Activated naive CD4-positive, alpha-beta T cell treated with anti-CD3 and anti-CD28 coated beads, Interleukin-2, amount 10 ng/mL, durations not matched to agents 7 days and 5 days (primary cell): ENCODE data around the gene KBTBD8.

ENCODE experiments used
- CTCF ChIA-PET: fragments of 350-600 bp; sonication (Branson Sonifier 250); formaldehyde crosslinking; loops from one replicate; lab custom pipeline; 2021; ENCODE audit warnings: antibody characterized with exemption; lab: Charles Lee
- DNase-seq: peaks from one replicate; pipeline ENCODE4 v3.0.0-alpha.2; 2020
- H3K27ac Mint-ChIP-seq: one replicate; pipeline ENCODE4 v1.8.0; 2021; ENCODE audit warnings: mild to moderate bottlenecking, moderate library complexity, mixed read lengths
- H3K27me3 Mint-ChIP-seq: one replicate; pipeline ENCODE4 v1.8.0; 2021; ENCODE audit warnings: mild to moderate bottlenecking, mixed read lengths
- H3K36me3 Mint-ChIP-seq: one replicate; pipeline ENCODE4 v1.8.0; 2021; ENCODE audit warnings: mixed read lengths
- H3K4me1 Mint-ChIP-seq: one replicate; pipeline ENCODE4 v1.8.0; 2021; ENCODE audit warnings: mixed read lengths
- H3K4me3 Mint-ChIP-seq: one replicate; pipeline ENCODE4 v1.8.0; 2021; ENCODE audit warnings: mild to moderate bottlenecking, moderate library complexity, mixed read lengths
- H3K9me3 Mint-ChIP-seq: one replicate; pipeline ENCODE4 v1.8.0; 2021; ENCODE audit warnings: mixed read lengths

Gene KBTBD8

GRCh38 chr3:66998113-66998903, at the start of gene KBTBD8:
Gene KBTBD8 (plus strand): TSS chr3:66998307. CDS start chr3:66998356, 49 bp downstream.
- H3K27ac Mint-ChIP-seq: peak within 1 kb of the TSS; percentile 89
- DNase-seq: peak; percentile 99
- peaks cover 43% of the 10 kb centered on the region for H3K4me1 Mint-ChIP-seq
- peaks cover 16% of the 10 kb centered on the region for H3K27me3 Mint-ChIP-seq
- CTCF ChIA-PET: interaction anchor here (1.2 to 3.6 kb wide), 2 partner anchors 9 to 27 kb away, joined by 6 to 21 read pairs; no protein-coding TSS in a partner anchor
- peaks cover 5% of the 10 kb centered on the region for H3K36me3 Mint-ChIP-seq
- no peaks in the 10 kb centered on the region for H3K9me3 Mint-ChIP-seq
- peak within 1 kb of the TSS; percentile 93 for H3K4me3 Mint-ChIP-seq

GRCh38 chr3:66948838-66949237, 49.3 kb upstream of the KBTBD8 start:
- no peak overlapping the region for H3K4me3 Mint-ChIP-seq
- no peak overlapping the region for H3K27ac Mint-ChIP-seq
- H3K4me1 Mint-ChIP-seq: no peaks in the 10 kb centered on the region
- no peaks in the 10 kb centered on the region for H3K36me3 Mint-ChIP-seq
- peaks cover 3% of the 10 kb centered on the region for H3K27me3 Mint-ChIP-seq
- CTCF ChIA-PET: interaction anchor here (0.7 kb wide), 1 partner anchor 10 kb away, joined by 4 read pairs; no protein-coding TSS in a partner anchor
- DNase-seq: no peak
- H3K9me3 Mint-ChIP-seq: no peaks in the 10 kb centered on the region

- CTCF ChIA-PET: no interaction called here
- H3K27me3 Mint-ChIP-seq: peaks cover 3% of the 10 kb centered on the region
Measured at GRCh38 chr3:66949898-66950297, 48.2 kb upstream of the KBTBD8 start.

GRCh38 chr3:66952357-66952756, 45.8 kb upstream of the KBTBD8 start:
- no peak for DNase-seq
- no peak overlapping the region for H3K4me3 Mint-ChIP-seq
- CTCF ChIA-PET: no interaction called here
- H3K36me3 Mint-ChIP-seq: no peaks in the 10 kb centered on the region
- H3K4me1 Mint-ChIP-seq: no peaks in the 10 kb centered on the region
- H3K27me3 Mint-ChIP-seq: no peaks in the 10 kb centered on the region
- no peaks in the 10 kb centered on the region for H3K9me3 Mint-ChIP-seq
- H3K27ac Mint-ChIP-seq: no peak overlapping the region

More at GRCh38 chr3:66949898-66950297, 48.2 kb upstream of the KBTBD8 start:
- Mint-ChIP-seq H3K4me1 (no peaks in the 10 kb centered on the region), H3K27ac (no peak overlapping the region), H3K36me3 (no peaks in the 10 kb centered on the region), H3K4me3 (no peak overlapping the region), H3K9me3 (no peaks in the 10 kb centered on the region)
- no peak for DNase-seq

GRCh38 chr3:66953934-66954445, 44.1 kb upstream of the KBTBD8 start:
- CTCF ChIA-PET: interaction anchor here (0.5 kb wide), 1 partner anchor 457 kb away, joined by 3 read pairs; no protein-coding TSS in a partner anchor

GRCh38 chr3:66956742-66957141, 41.4 kb upstream of the KBTBD8 start:
- CTCF ChIA-PET: interaction anchor here (1.1 to 1.3 kb wide), 2 partner anchors 15 to 18 kb away, joined by 3 to 4 read pairs; no protein-coding TSS in a partner anchor
- Mint-ChIP-seq H3K27ac (no peak overlapping the region), H3K4me1 (no peaks in the 10 kb centered on the region), H3K4me3 (no peak overlapping the region), H3K36me3 (no peaks in the 10 kb centered on the region), H3K27me3 (no peaks in the 10 kb centered on the region), H3K9me3 (no peaks in the 10 kb centered on the region)
- no peak for DNase-seq

More at GRCh38 chr3:66953934-66954445, 44.1 kb upstream of the KBTBD8 start:
- no peaks in the 10 kb centered on the region for H3K27me3 Mint-ChIP-seq
- no peaks in the 10 kb centered on the region for H3K36me3 Mint-ChIP-seq
- no peaks in the 10 kb centered on the region for H3K9me3 Mint-ChIP-seq
- H3K4me1 Mint-ChIP-seq: no peaks in the 10 kb centered on the region
- no peak for DNase-seq
- no peak overlapping the region for H3K27ac Mint-ChIP-seq
- no peak overlapping the region for H3K4me3 Mint-ChIP-seq

GRCh38 chr3:66957367-66957766, 40.7 kb upstream of the KBTBD8 start:
- no peaks in the 10 kb centered on the region for H3K36me3 Mint-ChIP-seq
- CTCF ChIA-PET: interaction anchor here (1.0 kb wide), 1 partner anchor 15 kb away, joined by 4 read pairs; no protein-coding TSS in a partner anchor
- H3K4me3 Mint-ChIP-seq: no peak overlapping the region
- DNase-seq: no peak
- H3K4me1 Mint-ChIP-seq: no peaks in the 10 kb centered on the region
- H3K27ac Mint-ChIP-seq: no peak overlapping the region
- no peaks in the 10 kb centered on the region for H3K27me3 Mint-ChIP-seq
- no peaks in the 10 kb centered on the region for H3K9me3 Mint-ChIP-seq

- H3K27ac Mint-ChIP-seq: no peak overlapping the region
- no peak overlapping the region for H3K4me3 Mint-ChIP-seq
- no peak for DNase-seq
- H3K4me1 Mint-ChIP-seq: no peaks in the 10 kb centered on the region
- H3K9me3 Mint-ChIP-seq: no peaks in the 10 kb centered on the region
- no peaks in the 10 kb centered on the region for H3K36me3 Mint-ChIP-seq
- H3K27me3 Mint-ChIP-seq: no peaks in the 10 kb centered on the region
- CTCF ChIA-PET: interaction anchor here (1.0 kb wide), 1 partner anchor 14 kb away, joined by 4 read pairs; no protein-coding TSS in a partner anchor
Measured at GRCh38 chr3:66958067-66958466, 40.0 kb upstream of the KBTBD8 start.

GRCh38 chr3:66962664-66963063, 35.4 kb upstream of the KBTBD8 start:
- no peak overlapping the region for H3K27ac Mint-ChIP-seq
- no peaks in the 10 kb centered on the region for H3K27me3 Mint-ChIP-seq
- H3K4me1 Mint-ChIP-seq: no peaks in the 10 kb centered on the region
- no peak for DNase-seq
- no peaks in the 10 kb centered on the region for H3K36me3 Mint-ChIP-seq
- H3K4me3 Mint-ChIP-seq: no peak overlapping the region
- no peaks in the 10 kb centered on the region for H3K9me3 Mint-ChIP-seq
- CTCF ChIA-PET: interaction anchor here (1.2 kb wide), 1 partner anchor 10 kb away, joined by 3 read pairs; no protein-coding TSS in a partner anchor

GRCh38 chr3:66971245-66971644, 26.9 kb upstream of the KBTBD8 start:
- H3K4me3 Mint-ChIP-seq: peak overlapping the region; percentile 55
- H3K9me3 Mint-ChIP-seq: no peaks in the 10 kb centered on the region
- H3K4me1 Mint-ChIP-seq: peaks cover 19% of the 10 kb centered on the region
- H3K27ac Mint-ChIP-seq: peak overlapping the region; percentile 30
- DNase-seq: no peak
- H3K27me3 Mint-ChIP-seq: peaks cover 4% of the 10 kb centered on the region
- CTCF ChIA-PET: interaction anchor here (0.6 to 3.6 kb wide), 14 partner anchors 17 to 1922 kb away, joined by 3 to 31 read pairs (median 6); partner anchors contain the start of gene KBTBD8
- H3K36me3 Mint-ChIP-seq: no peaks in the 10 kb centered on the region

- CTCF ChIA-PET: interaction anchor here (0.6 to 3.6 kb wide), 35 partner anchors 10 to 1923 kb away, joined by 3 to 31 read pairs (median 4); partner anchors contain the start of gene KBTBD8
- H3K27me3 Mint-ChIP-seq: peaks cover 4% of the 10 kb centered on the region
- H3K36me3 Mint-ChIP-seq: no peaks in the 10 kb centered on the region
- H3K27ac Mint-ChIP-seq: peak overlapping the region; percentile 80
- H3K4me1 Mint-ChIP-seq: peaks cover 19% of the 10 kb centered on the region
- no peaks in the 10 kb centered on the region for H3K9me3 Mint-ChIP-seq
- peak; percentile 75 for DNase-seq
- peak overlapping the region; percentile 55 for H3K4me3 Mint-ChIP-seq
Measured at GRCh38 chr3:66971891-66972551, 26.1 kb upstream of the KBTBD8 start.

- CTCF ChIA-PET: interaction anchor here (1.8 kb wide), 1 partner anchor 9 kb away, joined by 9 read pairs; no protein-coding TSS in a partner anchor
- Mint-ChIP-seq H3K36me3 (no peaks in the 10 kb centered on the region), H3K9me3 (no peaks in the 10 kb centered on the region), H3K4me3 (no peak overlapping the region), H3K27me3 (no peaks in the 10 kb centered on the region), H3K4me1 (no peaks in the 10 kb centered on the region), H3K27ac (no peak overlapping the region)
- DNase-seq: no peak
Measured at GRCh38 chr3:66980791-66981190, 17.3 kb upstream of the KBTBD8 start.

- no peak overlapping the region for H3K4me3 Mint-ChIP-seq
- no peaks in the 10 kb centered on the region for H3K36me3 Mint-ChIP-seq
- H3K27ac Mint-ChIP-seq: no peak overlapping the region
Measured at GRCh38 chr3:66983101-66983500, 15.0 kb upstream of the KBTBD8 start.

More at GRCh38 chr3:66983101-66983500, 15.0 kb upstream of the KBTBD8 start:
- DNase-seq: no peak
- Mint-ChIP-seq H3K9me3 (no peaks in the 10 kb centered on the region), H3K4me1 (no peaks in the 10 kb centered on the region), H3K27me3 (no peaks in the 10 kb centered on the region)
- CTCF ChIA-PET: no interaction called here
